Liver (tissue), 9 donors: ENCODE measurements around the gene ZNF160. TPM values are rescaled to one million over a fixed set of nuclear protein-coding genes. Genes with fewer than 3 reads are reported as not detected.

Source experiments
- DNase-seq: peaks from one replicate; pipeline ENCODE4 v3.0.0-alpha.2; 2017; ENCODE audit warnings: low spot score
- H3K27ac ChIP-seq, 2 donors: one replicate each; pipeline ENCODE4 v1.7.0; 2013; ENCODE audit warnings: inconsistent platforms in 2 of 2, low read length in 2 of 2, control low read depth in 1 of 2, low read depth in 1 of 2, mild to moderate bottlenecking in 1 of 2
- H3K27me3 ChIP-seq, 4 donors: one replicate each; pipeline versions ENCODE4 v1.6.1 to v1.7.0; 2013; ENCODE audit warnings: low read length in 3 of 4, inconsistent platforms in 1 of 4, mild to moderate bottlenecking in 1 of 4, moderate library complexity in 1 of 4; ENCODE audit not compliant: control insufficient read depth in 4 of 4, insufficient read depth in 4 of 4
- H3K36me3 ChIP-seq, 4 donors: one replicate each; pipeline versions ENCODE4 v1.6.1 to v1.7.0; 2013; ENCODE audit warnings: low read length in 3 of 4, mild to moderate bottlenecking in 3 of 4, low read depth in 1 of 4, moderate library complexity in 1 of 4; ENCODE audit not compliant: control insufficient read depth in 4 of 4, insufficient read depth in 3 of 4
- H3K4me1 ChIP-seq, 4 donors: one replicate each; pipeline versions ENCODE4 v1.6.1 to v1.7.0; 2013; ENCODE audit warnings: low read length in 3 of 4, mild to moderate bottlenecking in 3 of 4, moderate library complexity in 1 of 4; ENCODE audit not compliant: control insufficient read depth in 4 of 4, insufficient read depth in 4 of 4
- H3K4me3 ChIP-seq, 3 donors: one replicate each; pipeline versions ENCODE4 v1.6.1 to v1.7.0; 2013; ENCODE audit warnings: low read length in 3 of 3, control low read depth in 1 of 3, low read depth in 1 of 3, mild to moderate bottlenecking in 1 of 3
- H3K9ac ChIP-seq, 2 donors: one replicate each; pipeline ENCODE4 v1.7.0; 2013; ENCODE audit warnings: low read length in 2 of 2, mild to moderate bottlenecking in 2 of 2, moderate library complexity in 2 of 2, control low read depth in 1 of 2, low read depth in 1 of 2
- H3K9me3 ChIP-seq, 4 donors: one replicate each; pipeline versions ENCODE4 v1.6.1 to v1.7.0; 2013; ENCODE audit warnings: low read length in 3 of 4; ENCODE audit not compliant: control insufficient read depth in 4 of 4
- EGR1 ChIP-seq, 2 donors: IDR thresholded peaks; 2 replicates each; pipeline ENCODE4 v1.6.1; 2016 to 2018; ENCODE audit warnings: antibody characterized with exemption in 2 of 2, low read depth in 2 of 2
- FOXA1 ChIP-seq: IDR thresholded peaks from 2 replicates; pipeline ENCODE4 v1.6.1; 2016; ENCODE audit warnings: antibody characterized with exemption
- FOXA2 ChIP-seq: IDR thresholded peaks from 2 replicates; pipeline ENCODE4 v1.6.1; 2016; ENCODE audit warnings: antibody characterized with exemption
- GABPA ChIP-seq, 2 donors: IDR thresholded peaks in 1 of 2; conservative IDR thresholded peaks in 1 of 2; 2 replicates each; pipeline ENCODE4 v1.6.1; 2016; ENCODE audit warnings: antibody characterized with exemption in 2 of 2, mild to moderate bottlenecking in 1 of 2, moderate library complexity in 1 of 2
- HNF4A ChIP-seq, 2 donors: conservative IDR thresholded peaks; 2 replicates each; pipeline ENCODE4 v1.6.1; 2016; ENCODE audit warnings: antibody characterized with exemption in 2 of 2, mild to moderate bottlenecking in 2 of 2
- HNF4G ChIP-seq: IDR thresholded peaks from 2 replicates; pipeline ENCODE4 v1.6.1; 2016; ENCODE audit warnings: antibody characterized with exemption
- JUND ChIP-seq, 2 donors: IDR thresholded peaks; 2 replicates each; pipeline ENCODE4 v1.6.1; 2016; ENCODE audit warnings: antibody characterized with exemption in 2 of 2
- RAD21 ChIP-seq, 2 donors: IDR thresholded peaks; 2 replicates each; pipeline ENCODE4 v1.6.1; 2016; ENCODE audit warnings: antibody characterized with exemption in 2 of 2, mild to moderate bottlenecking in 2 of 2
- RXRA ChIP-seq, 2 donors: IDR thresholded peaks; 2 replicates each; pipeline ENCODE4 v1.6.1; 2017 to 2018; ENCODE audit warnings: antibody characterized with exemption in 2 of 2, mild to moderate bottlenecking in 1 of 2
- SP1 ChIP-seq: IDR thresholded peaks from 2 replicates; pipeline ENCODE4 v1.6.1; 2018; ENCODE audit warnings: antibody characterized with exemption, mild to moderate bottlenecking
- TAF1 ChIP-seq: conservative IDR thresholded peaks from 2 replicates; pipeline ENCODE4 v1.6.1; 2016; ENCODE audit warnings: antibody characterized with exemption, mild to moderate bottlenecking
- YY1 ChIP-seq: IDR thresholded peaks from 2 replicates; pipeline ENCODE4 v1.6.1; 2016; ENCODE audit warnings: antibody characterized with exemption, mild to moderate bottlenecking
- WGBS: extraction: QIAGEN DNeasy Blood & Tissue Kit; methylation state at CpG from one replicate; pipeline ENCODE4 v1.1.7; 2013; 5-methylcytosine and 5-hydroxymethylcytosine counted together
- polyA plus RNA-seq, 2 donors: library from polyadenylated mRNA; stranded (reverse) in 1 of 2; unstranded in 1 of 2; fragments of 200-250 nt in 1 of 2; fragments of >200 nt in 1 of 2; fragmentation: Nextera tagmentation in 1 of 2; extraction: Ambion mirVana in 1 of 2; gene quantifications; one replicate each; pipeline versions ENCODE4 v1.2.1 to v1.2.3, GENCODE V29; 2013 to 2015
- total RNA-seq, 2 donors: library from RNA; depleted of rRNA; stranded (reverse); fragments of >200 nt; gene quantifications; one replicate each; pipeline ENCODE4 v1.2.3, GENCODE V29; 2014
- TF ChIP-seq, protein P1 (sequence below): IDR thresholded peaks from 2 replicates; pipeline ENCODE4 v1.6.1; 2016; ENCODE audit warnings: antibody characterized with exemption
- TF ChIP-seq, protein P2 (sequence below): IDR thresholded peaks from 2 replicates; pipeline ENCODE4 v1.6.1; 2016; ENCODE audit warnings: antibody characterized with exemption
- TF ChIP-seq, protein P3 (sequence below): IDR thresholded peaks from 2 replicates; pipeline ENCODE4 v1.6.1; 2016; ENCODE audit warnings: antibody characterized with exemption
- TF ChIP-seq, protein P4 (sequence below): fragments of 150-350 bp; IDR thresholded peaks from 2 replicates; pipeline ENCODE4 v1.5.1; 2017; ENCODE audit warnings: improper control_type of control experiment, low read depth, low read length; ENCODE audit not compliant: missing input control
- donor health status: healthy.
- donor health status: healthy.
- donor health status: healthy.
- donor health status: healthy.
- donor health status: healthy.

ZNF160 gene
- total and polyA plus RNA-seq, 4 donors = 6.3 to 30.1 (median 8.0) TPM

DNA sequence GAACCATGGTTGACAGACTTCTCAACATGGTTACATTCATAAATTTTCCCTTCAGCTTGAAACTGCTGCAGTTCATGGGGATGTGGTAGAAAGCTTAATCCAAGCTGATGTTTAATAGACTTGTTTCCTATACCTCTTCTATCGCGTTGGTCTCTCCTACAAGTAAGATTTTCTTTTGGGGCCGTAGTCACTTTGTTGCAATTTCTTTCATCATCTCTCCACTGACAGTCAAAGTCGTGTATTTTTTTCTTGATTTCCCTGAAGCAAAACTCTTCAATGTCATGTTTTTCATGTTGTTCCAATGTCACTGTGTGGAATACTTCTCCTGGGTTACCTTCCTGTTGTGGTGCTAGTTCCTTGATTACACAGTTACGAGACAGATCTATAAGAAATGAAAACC lies 6.3 kb upstream of the ZNF160 start:
- Histone ChIP-seq H3K4me3 (no peak overlapping the region), H3K27ac (no peak overlapping the region), H3K9me3 (peaks cover 0 to 15% (median 5%) of the 10 kb centered on the region in 4 donors), H3K9ac (no peak overlapping the region), H3K27me3 (no peaks in the 10 kb centered on the region), H3K36me3 (no peaks in the 10 kb centered on the region), H3K4me1 (no peaks in the 10 kb centered on the region)
- WGBS = 94% methylated on average over 5 of the region's 5 CpGs
- no peak for DNase-seq
- TF ChIP-seq, protein P1, sequence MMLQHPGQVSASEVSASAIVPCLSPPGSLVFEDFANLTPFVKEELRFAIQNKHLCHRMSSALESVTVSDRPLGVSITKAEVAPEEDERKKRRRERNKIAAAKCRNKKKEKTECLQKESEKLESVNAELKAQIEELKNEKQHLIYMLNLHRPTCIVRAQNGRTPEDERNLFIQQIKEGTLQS = no peak
- TF ChIP-seq SP1 (no peak), FOXA1 (no peak), HNF4G (no peak), RAD21 (IDR thresholded peaks at IDR 0.05) (no peak), FOXA2 (no peak)
- TF ChIP-seq, protein P2, sequence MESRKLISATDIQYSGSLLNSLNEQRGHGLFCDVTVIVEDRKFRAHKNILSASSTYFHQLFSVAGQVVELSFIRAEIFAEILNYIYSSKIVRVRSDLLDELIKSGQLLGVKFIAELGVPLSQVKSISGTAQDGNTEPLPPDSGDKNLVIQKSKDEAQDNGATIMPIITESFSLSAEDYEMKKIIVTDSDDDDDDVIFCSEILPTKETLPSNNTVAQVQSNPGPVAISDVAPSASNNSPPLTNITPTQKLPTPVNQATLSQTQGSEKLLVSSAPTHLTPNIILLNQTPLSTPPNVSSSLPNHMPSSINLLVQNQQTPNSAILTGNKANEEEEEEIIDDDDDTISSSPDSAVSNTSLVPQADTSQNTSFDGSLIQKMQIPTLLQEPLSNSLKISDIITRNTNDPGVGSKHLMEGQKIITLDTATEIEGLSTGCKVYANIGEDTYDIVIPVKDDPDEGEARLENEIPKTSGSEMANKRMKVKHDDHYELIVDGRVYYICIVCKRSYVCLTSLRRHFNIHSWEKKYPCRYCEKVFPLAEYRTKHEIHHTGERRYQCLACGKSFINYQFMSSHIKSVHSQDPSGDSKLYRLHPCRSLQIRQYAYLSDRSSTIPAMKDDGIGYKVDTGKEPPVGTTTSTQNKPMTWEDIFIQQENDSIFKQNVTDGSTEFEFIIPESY = no peak
- TF ChIP-seq, protein P3, sequence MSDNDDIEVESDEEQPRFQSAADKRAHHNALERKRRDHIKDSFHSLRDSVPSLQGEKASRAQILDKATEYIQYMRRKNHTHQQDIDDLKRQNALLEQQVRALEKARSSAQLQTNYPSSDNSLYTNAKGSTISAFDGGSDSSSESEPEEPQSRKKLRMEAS = no peak

DNA sequence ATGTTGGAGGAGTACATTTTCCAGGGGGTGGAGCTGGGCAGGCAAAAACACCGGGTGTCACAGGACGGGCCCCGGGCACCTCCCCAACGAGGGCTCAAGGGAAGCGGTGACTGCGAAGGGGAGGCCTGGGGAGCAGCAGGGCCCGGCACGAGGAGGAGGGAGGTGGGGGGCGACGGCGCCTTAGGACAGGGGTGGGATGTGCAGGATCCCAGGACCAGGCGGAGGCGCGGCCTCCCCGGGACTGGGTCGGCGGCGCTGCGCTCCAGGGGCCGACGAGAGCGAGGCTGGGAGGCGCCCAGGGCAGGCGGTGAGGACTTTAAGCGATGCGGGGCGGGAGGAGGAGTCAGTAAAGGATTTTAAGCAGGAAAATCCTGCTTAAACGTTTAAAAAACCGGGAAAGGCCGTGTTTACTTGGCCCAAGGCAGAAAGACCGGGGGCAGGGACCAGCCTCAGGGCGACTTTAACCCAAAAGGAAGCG lies 427 bp downstream of the ZNF160 start:
- WGBS = 2% methylated on average over 33 of the region's 33 CpGs
- Histone ChIP-seq H3K9ac (peak overlapping the region; percentile 69 to 78), H3K4me3 (peak overlapping the region; percentile 77 to 98 (median 82)), H3K9me3 (peaks cover 0 to 2% (median under 1%) of the 10 kb centered on the region in 4 donors), H3K4me1 (peaks cover 2 to 10% (median 5%) of the 10 kb centered on the region in 4 donors), H3K36me3 (peaks cover 0 to 5% (median 1%) of the 10 kb centered on the region in 4 donors), H3K27ac (peak overlapping the region; percentile 85 to 90), H3K27me3 (no peaks in the 10 kb centered on the region)
- DNase-seq = peak; percentile 41
- TF ChIP-seq TAF1 = no peak
- TF ChIP-seq, protein P3 = no peak
- no peak for TF ChIP-seq EGR1 (IDR thresholded peaks at IDR 0.05; ENCODE audit: low read depth in 2 of 2)
- TF ChIP-seq, protein P4, sequence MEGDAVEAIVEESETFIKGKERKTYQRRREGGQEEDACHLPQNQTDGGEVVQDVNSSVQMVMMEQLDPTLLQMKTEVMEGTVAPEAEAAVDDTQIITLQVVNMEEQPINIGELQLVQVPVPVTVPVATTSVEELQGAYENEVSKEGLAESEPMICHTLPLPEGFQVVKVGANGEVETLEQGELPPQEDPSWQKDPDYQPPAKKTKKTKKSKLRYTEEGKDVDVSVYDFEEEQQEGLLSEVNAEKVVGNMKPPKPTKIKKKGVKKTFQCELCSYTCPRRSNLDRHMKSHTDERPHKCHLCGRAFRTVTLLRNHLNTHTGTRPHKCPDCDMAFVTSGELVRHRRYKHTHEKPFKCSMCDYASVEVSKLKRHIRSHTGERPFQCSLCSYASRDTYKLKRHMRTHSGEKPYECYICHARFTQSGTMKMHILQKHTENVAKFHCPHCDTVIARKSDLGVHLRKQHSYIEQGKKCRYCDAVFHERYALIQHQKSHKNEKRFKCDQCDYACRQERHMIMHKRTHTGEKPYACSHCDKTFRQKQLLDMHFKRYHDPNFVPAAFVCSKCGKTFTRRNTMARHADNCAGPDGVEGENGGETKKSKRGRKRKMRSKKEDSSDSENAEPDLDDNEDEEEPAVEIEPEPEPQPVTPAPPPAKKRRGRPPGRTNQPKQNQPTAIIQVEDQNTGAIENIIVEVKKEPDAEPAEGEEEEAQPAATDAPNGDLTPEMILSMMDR = no peak
- no peak for TF ChIP-seq RXRA (IDR thresholded peaks at IDR 0.05)
- TF ChIP-seq RAD21 (IDR thresholded peaks at IDR 0.05) = no peak
- TF ChIP-seq GABPA (IDR thresholded peaks at IDR 0.05 in 1 of 2, conservative IDR thresholded peaks at IDR 0.05 in 1 of 2) = no peak
- TF ChIP-seq YY1 = no peak
- TF ChIP-seq HNF4A (conservative IDR thresholded peaks at IDR 0.05) = no peak
- no peak for TF ChIP-seq FOXA1
- no peak for TF ChIP-seq JUND (IDR thresholded peaks at IDR 0.05)
